H9 (cell line): ENCODE data around the gene ATG14. TPM values are rescaled to one million over a fixed set of nuclear protein-coding genes. Genes with fewer than 3 reads are reported as not detected.

ENCODE experiments used
- DNase-seq: peaks from one replicate; pipeline ENCODE4 v3.0.0-alpha.2; 2017
- H2AFZ ChIP-seq: one replicate; pipeline ENCODE4 v1.6.1; 2013; ENCODE audit warnings: mild to moderate bottlenecking, low read length, control low read depth, moderate library complexity
- H2AK5ac ChIP-seq: 2 replicates; pipeline ENCODE4 v1.6.1; 2013; ENCODE audit warnings: low read length, control low read depth, mixed read lengths; ENCODE audit not compliant: insufficient read length
- H2BK120ac ChIP-seq: one replicate; pipeline ENCODE4 v1.6.1; 2013; ENCODE audit warnings: low read depth, mild to moderate bottlenecking, low read length, control low read depth, inconsistent platforms; ENCODE audit not compliant: poor library complexity, severe bottlenecking
- H2BK12ac ChIP-seq: 2 replicates; pipeline ENCODE4 v1.6.1; 2013; ENCODE audit warnings: low read length, control low read depth, mixed read lengths, low read depth; ENCODE audit not compliant: insufficient read length
- H2BK15ac ChIP-seq: 2 replicates; pipeline ENCODE4 v1.6.1; 2013; ENCODE audit warnings: low read depth, low read length, control low read depth
- H2BK20ac ChIP-seq: one replicate; pipeline ENCODE4 v1.6.1; 2013; ENCODE audit warnings: low read depth, mild to moderate bottlenecking, low read length, control low read depth, inconsistent platforms; ENCODE audit not compliant: poor library complexity, severe bottlenecking
- H2BK5ac ChIP-seq: 2 replicates; pipeline ENCODE4 v1.6.1; 2013; ENCODE audit warnings: low read length, control low read depth, mixed read lengths; ENCODE audit not compliant: insufficient read length
- H3K14ac ChIP-seq: 2 replicates; pipeline ENCODE4 v1.6.1; 2013; ENCODE audit warnings: low read length, control low read depth; ENCODE audit not compliant: insufficient read depth
- H3K18ac ChIP-seq: 2 replicates; pipeline ENCODE4 v1.6.1; 2013; ENCODE audit warnings: low read depth, mild to moderate bottlenecking, mixed read lengths, low read length, control low read depth; ENCODE audit not compliant: insufficient read length
- H3K23ac ChIP-seq: 2 replicates; pipeline ENCODE4 v1.6.1; 2013; ENCODE audit warnings: low read length, control low read depth, mixed read lengths, low read depth; ENCODE audit not compliant: insufficient read length
- H3K23me2 ChIP-seq: 2 replicates; pipeline ENCODE4 v1.6.1; 2013; ENCODE audit warnings: low read depth, mild to moderate bottlenecking, mixed read lengths, low read length, control low read depth; ENCODE audit not compliant: insufficient read length, poor library complexity, severe bottlenecking
- H3K27ac ChIP-seq: 2 replicates; pipeline ENCODE4 v1.5.1; 2013; ENCODE audit warnings: low read length, control low read depth, mixed read lengths, low read depth; ENCODE audit not compliant: insufficient read length
- H3K27me3 ChIP-seq: 2 replicates; pipeline ENCODE4 v1.6.1; 2013; ENCODE audit warnings: low read length, control low read depth, inconsistent platforms; ENCODE audit not compliant: insufficient read depth
- H3K4ac ChIP-seq: 2 replicates; pipeline ENCODE4 v1.6.1; 2013; ENCODE audit warnings: low read depth, mild to moderate bottlenecking, control low read depth, inconsistent platforms, low read length, moderate library complexity
- H3K4me1 ChIP-seq: 2 replicates; pipeline ENCODE4 v1.6.1; 2013; ENCODE audit warnings: low read length, control low read depth, inconsistent platforms; ENCODE audit not compliant: insufficient read depth
- H3K4me2 ChIP-seq: 2 replicates; pipeline ENCODE4 v1.6.1; 2013; ENCODE audit warnings: low read length, control low read depth, mixed read lengths; ENCODE audit not compliant: insufficient read length, insufficient read depth
- H3K56ac ChIP-seq: 2 replicates; pipeline ENCODE4 v1.6.1; 2013; ENCODE audit warnings: low read depth, mild to moderate bottlenecking, mixed read lengths, low read length, control low read depth; ENCODE audit not compliant: insufficient read length
- H3K79me1 ChIP-seq: 2 replicates; pipeline ENCODE4 v1.6.1; 2013; ENCODE audit warnings: low read depth, mild to moderate bottlenecking, moderate library complexity, low read length, control low read depth, inconsistent platforms; ENCODE audit not compliant: insufficient read depth, poor library complexity, severe bottlenecking
- H3K79me2 ChIP-seq: 2 replicates; pipeline ENCODE4 v1.6.1; 2013; ENCODE audit warnings: low read length, control low read depth, inconsistent platforms; ENCODE audit not compliant: insufficient read depth
- H3K9ac ChIP-seq: 2 replicates; pipeline ENCODE4 v1.6.1; 2013; ENCODE audit warnings: low read length, control low read depth, mixed read lengths; ENCODE audit not compliant: insufficient read length; ENCODE audit errors: extremely low read depth
- H3K9me3 ChIP-seq: one replicate; pipeline ENCODE4 v1.6.1; 2013; ENCODE audit warnings: low read depth, low read length, inconsistent platforms; ENCODE audit not compliant: control insufficient read depth
- H3T11ph ChIP-seq: one replicate; pipeline ENCODE4 v1.6.1; 2013; ENCODE audit warnings: mild to moderate bottlenecking, low read length, control low read depth, inconsistent platforms
- H4K20me1 ChIP-seq: one replicate; pipeline ENCODE4 v1.6.1; 2013; ENCODE audit not compliant: control insufficient read depth, insufficient read length, insufficient read depth
- H4K5ac ChIP-seq: 2 replicates; pipeline ENCODE4 v1.6.1; 2013; ENCODE audit warnings: low read depth, mild to moderate bottlenecking, mixed read lengths, low read length, control low read depth; ENCODE audit not compliant: insufficient read length
- H4K8ac ChIP-seq: replicated peaks from 2 replicates; pipeline ENCODE4 v1.6.1; 2013; ENCODE audit warnings: low read length, control low read depth, mixed read lengths, low read depth; ENCODE audit not compliant: insufficient read length
- H4K91ac ChIP-seq: 2 replicates; pipeline ENCODE4 v1.6.1; 2013; ENCODE audit warnings: low read depth, mild to moderate bottlenecking, moderate library complexity, mixed read lengths, low read length, control low read depth; ENCODE audit not compliant: insufficient read length
- H3K27ac Mint-ChIP-seq, 3 experiments: 2 replicates in 2 of 3; 3 replicates in 1 of 3; pipeline ENCODE4 v1.8.0; 2020 to 2021; ENCODE audit warnings: mixed read lengths in 3 of 3, mild to moderate bottlenecking in 1 of 3, moderate library complexity in 1 of 3
- H3K27me3 Mint-ChIP-seq: 2 replicates; pipeline ENCODE4 v1.8.0; 2021; ENCODE audit warnings: low read depth, mild to moderate bottlenecking, moderate library complexity, mixed read lengths
- H3K36me3 Mint-ChIP-seq, 3 experiments: 2 replicates in 2 of 3; 3 replicates in 1 of 3; pipeline ENCODE4 v1.8.0; 2020 to 2021; ENCODE audit warnings: low read depth in 3 of 3, mixed read lengths in 3 of 3; ENCODE audit not compliant: insufficient read depth in 1 of 3
- H3K4me1 Mint-ChIP-seq, 2 experiments: 2 replicates each; pipeline ENCODE4 v1.8.0; 2020; ENCODE audit warnings: mixed read lengths in 2 of 2
- H3K4me3 Mint-ChIP-seq, 2 experiments: 2 replicates in 1 of 2; 3 replicates in 1 of 2; pipeline ENCODE4 v1.8.0; 2020 to 2021; ENCODE audit warnings: mild to moderate bottlenecking in 2 of 2, mixed read lengths in 2 of 2, moderate library complexity in 1 of 2
- H3K9me3 Mint-ChIP-seq, 2 experiments: 2 replicates in 1 of 2; 3 replicates in 1 of 2; pipeline ENCODE4 v1.8.0; 2020; ENCODE audit warnings: mild to moderate bottlenecking in 2 of 2, mixed read lengths in 2 of 2, moderate library complexity in 1 of 2
- CTCF ChIP-seq: fragments of 200-600 bp; sonication (generic); conservative IDR thresholded peaks from 3 replicates; pipeline ENCODE4 v1.8.0; 2021; ENCODE audit warnings: antibody characterized with exemption, mild to moderate bottlenecking
- WGBS: extraction: QIAGEN DNeasy Blood & Tissue Kit; methylation state at CpG from one replicate; pipeline ENCODE4 v1.1.7; 2013; ENCODE audit warnings: missing lambda C conversion rate, low lambda C conversion rate, mixed read lengths; ENCODE audit not compliant: insufficient read length; ENCODE audit errors: extremely low coverage; 5-methylcytosine and 5-hydroxymethylcytosine counted together
- total RNA-seq: library from RNA; stranded (reverse); gene quantifications from 2 replicates; pipeline ENCODE4 v1.2.1, GENCODE V29; 2021

The ATG14 gene
- total RNA-seq, 1 experiment from 2014 or later: 13.6 TPM

DNA sequence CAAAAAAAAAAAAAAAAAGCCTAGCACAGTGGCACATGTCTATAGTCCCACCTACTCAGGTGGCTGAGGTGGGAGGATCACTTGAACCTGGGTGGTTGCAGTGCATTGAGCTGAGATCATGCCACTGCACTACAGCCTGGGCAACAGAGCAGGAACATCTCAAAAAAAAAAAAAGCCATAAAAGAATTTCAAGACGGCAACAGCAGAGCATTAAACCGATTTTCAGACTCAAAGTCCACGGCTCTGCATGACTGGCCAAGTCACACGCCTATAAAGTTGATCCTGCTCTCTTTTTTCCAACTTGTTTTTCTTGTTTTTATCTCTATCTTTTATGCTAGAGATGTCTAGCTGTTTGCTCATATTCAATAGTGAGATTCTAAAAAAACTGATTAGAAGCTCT is 95.1 kb downstream of the ATG14 start:
- Histone ChIP-seq H3K79me2 (no peaks in the 10 kb centered on the region; the same call in 1 of the 2 replicates), H3K9me3 (peaks cover 18% of the 10 kb centered on the region)
- peaks cover 17 to 33% (median 22%) of the 10 kb centered on the region in 3 experiments for H3K36me3 Mint-ChIP-seq

More for the DNA sequence above, 95.1 kb downstream of the ATG14 start:
- Histone ChIP-seq H3K79me1 (peaks cover 7% of the 10 kb centered on the region), H3K4me2 (no peak overlapping the region), H3K18ac (no peak overlapping the region), H3K9ac (no peak overlapping the region), H3K4me1 (no peaks in the 10 kb centered on the region), H3K23me2 (no peaks in the 10 kb centered on the region), H4K20me1 (no peaks in the 10 kb centered on the region), H2AK5ac (no peak overlapping the region), H3K4ac (no peak overlapping the region), H4K91ac (no peak overlapping the region), H2BK20ac (no peak overlapping the region), H2AFZ (no peak overlapping the region), H3K27me3 (no peaks in the 10 kb centered on the region), H4K8ac (no peak overlapping the region), H4K5ac (no peak overlapping the region), H2BK15ac (no peak overlapping the region), H2BK120ac (no peak overlapping the region), H2BK5ac (no peak overlapping the region), H3K23ac (no peak overlapping the region), H3K14ac (no peak overlapping the region), H3K27ac (no peak overlapping the region), H3T11ph (no peak overlapping the region), H2BK12ac (no peak overlapping the region), H3K56ac (no peak overlapping the region)
- Mint-ChIP-seq H3K9me3 (peaks cover 18 to 21% of the 10 kb centered on the region in 2 experiments), H3K4me1 (no peaks in the 10 kb centered on the region), H3K27me3 (no peaks in the 10 kb centered on the region), H3K4me3 (no peak overlapping the region), H3K27ac (peak overlapping the region in 1 of 3 experiments; percentile 70; a peak in 1 of 7 replicates)
- no peak for TF ChIP-seq CTCF
- no peak for DNase-seq
- WGBS: no CpG with 5 or more reads among the region's 4 CpGs

Other genes with a start within 250 kb of the ATG14 start
- 115 and 118 TPM in 2 replicates for gene DLGAP5, start 220.2 kb downstream of the ATG14 start, total RNA-seq
- 11.7 and 12.0 TPM in 2 replicates for gene FBXO34, start 140.4 kb downstream of the ATG14 start, total RNA-seq
- not detected in 2 replicates for gene TBPL2, start 28.8 kb upstream of the ATG14 start, total RNA-seq
- gene KTN1, start 168.4 kb upstream of the ATG14 start, total RNA-seq: 122 and 128 TPM in 2 replicates